Thyroid gland (tissue), 4 donors: ENCODE measurements around the gene SUGP2. TPM values are rescaled to one million over a fixed set of nuclear protein-coding genes. Genes with fewer than 3 reads are reported as not detected.
A peak's percentile ranks its signal among the peaks of the same experiment; 100 is the strongest.

ENCODE experiments used
- DNase-seq, 2 donors: peaks; one replicate each; pipeline ENCODE4 v3.0.0-alpha.2; 2019
- H3K27ac ChIP-seq, 3 donors: fragments of 200-600 bp; sonication (generic); 1 replicate in 2 of 3; 2 replicates in 1 of 3; pipeline ENCODE4 v1.5.1; 2016 to 2019; ENCODE audit warnings: mild to moderate bottlenecking in 1 of 3, moderate library complexity in 1 of 3
- H3K27me3 ChIP-seq: fragments of 200-600 bp; sonication (generic); one replicate; pipeline ENCODE4 v1.5.1; 2019
- H3K36me3 ChIP-seq, 2 donors: fragments of 200-600 bp; sonication (generic); one replicate each; pipeline ENCODE4 v1.5.1; 2016 to 2019
- H3K4me1 ChIP-seq, 2 donors: fragments of 200-600 bp; sonication (generic); one replicate each; pipeline ENCODE4 v1.5.1; 2017 to 2019
- H3K4me3 ChIP-seq, 3 donors: fragments of 200-600 bp; sonication (generic); replicated peaks in 1 of 3; 1 replicate in 2 of 3; 2 replicates in 1 of 3; pipeline ENCODE4 v1.5.1; 2016; ENCODE audit warnings: mild to moderate bottlenecking in 1 of 3
- H3K9me3 ChIP-seq: fragments of 200-600 bp; sonication (generic); one replicate; pipeline ENCODE4 v1.5.1; 2017
- CTCF ChIP-seq, 6 experiments: fragments of 200-600 bp in 3 of 6; fragments of 450-650 bp in 3 of 6; sonication (generic) in 3 of 6; IDR thresholded peaks; one replicate each; pipeline ENCODE4 v1.5.1; 2016 to 2019; ENCODE audit warnings: antibody characterized with exemption in 6 of 6, mild to moderate bottlenecking in 2 of 6, inconsistent platforms in 1 of 6, moderate library complexity in 1 of 6
- POLR2A ChIP-seq, 2 donors: fragments of 450-650 bp; IDR thresholded peaks; one replicate each; pipeline ENCODE4 v1.6.1; 2017; ENCODE audit warnings: antibody characterized with exemption in 2 of 2, mild to moderate bottlenecking in 2 of 2, moderate library complexity in 1 of 2
- WGBS, 2 donors: methylation state at CpG; one replicate each; pipeline ENCODE4 v1.1.5; 2017; 5-methylcytosine and 5-hydroxymethylcytosine counted together
- intact Hi-C: fragments of 100-400 bp; cut with DNase I; formaldehyde crosslinking; loops from one replicate; pipeline ENCODE4 v1.15.1; 2023
- total RNA-seq, 4 donors: library from RNA; depleted of rRNA; stranded (reverse); fragments of >200 nt; gene quantifications; one replicate each; pipeline ENCODE4 v1.2.3, GENCODE V29; 2016

SUGP2 gene
- total RNA-seq, 4 donors from 2014 or later, result 70.3 to 93.5 (median 82.2) TPM

DNA sequence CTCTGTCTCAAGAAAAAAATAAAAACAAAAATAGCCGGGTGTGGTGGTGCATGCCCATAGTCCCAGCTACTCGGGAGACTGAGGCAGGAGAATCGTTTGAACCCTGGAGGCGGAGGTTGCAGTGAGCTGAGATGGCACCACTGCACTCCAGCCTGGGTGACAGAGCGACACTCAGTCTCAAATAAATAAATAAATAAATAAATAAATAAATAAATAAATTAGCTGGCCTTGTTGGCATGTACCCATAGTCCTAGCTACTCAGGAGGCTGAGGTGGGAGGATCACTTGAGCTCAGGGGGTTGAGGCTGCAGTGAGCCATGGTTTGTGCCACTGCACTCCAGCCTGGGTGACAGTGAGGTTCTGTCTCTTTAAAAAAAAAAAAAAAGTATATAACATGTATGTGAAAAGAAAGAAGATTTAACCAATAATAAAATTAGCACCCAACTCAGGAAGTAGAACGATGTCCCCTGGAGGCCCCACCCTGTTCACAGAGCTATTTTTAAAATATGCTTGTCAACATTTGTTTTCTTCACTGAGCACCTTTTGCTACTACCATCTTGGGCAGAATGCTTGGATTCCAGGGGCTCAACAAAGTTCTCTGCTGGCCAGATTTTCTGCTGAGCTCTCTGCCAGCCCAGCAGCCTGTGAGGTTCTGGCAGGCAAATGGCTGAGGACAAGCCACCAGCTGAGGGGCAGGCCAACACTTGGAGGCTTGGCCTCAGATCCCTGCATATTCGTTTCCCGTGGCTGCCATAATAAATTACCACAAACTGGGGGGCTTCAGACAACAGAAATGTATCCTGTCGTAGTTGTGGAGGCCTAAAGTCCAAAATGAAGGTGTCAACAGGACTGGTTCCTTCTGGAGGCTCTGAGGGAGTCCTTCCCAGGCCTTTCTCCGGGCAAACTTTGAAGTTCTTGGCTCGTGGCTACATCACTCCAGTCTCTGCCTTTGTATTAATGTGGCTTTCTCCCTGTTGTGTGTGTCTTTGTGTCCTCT lies 35.6 kb upstream of the SUGP2 start:
- no peaks in the 10 kb centered on the region for H3K9me3 ChIP-seq
- peaks cover 38 to 59% of the 10 kb centered on the region in 2 donors for H3K4me1 ChIP-seq
- peak; percentile 52 to 63 for DNase-seq
- TF ChIP-seq POLR2A (IDR thresholded peaks at IDR 0.05), result peak in 1 of 2 donors; percentile 10
- TF ChIP-seq CTCF (IDR thresholded peaks at IDR 0.05), result no peak
- H3K27ac ChIP-seq, result peak overlapping the region; percentile 84 to 88 (median 84)
- H3K27me3 ChIP-seq, result no peaks in the 10 kb centered on the region
- intact Hi-C loops, result no loop called here
- no peak overlapping the region for H3K4me3 ChIP-seq
- 64 to 73% methylated on average over 11 of the region's 11 CpGs for WGBS, 2 donors
- no peaks in the 10 kb centered on the region for H3K36me3 ChIP-seq

DNA sequence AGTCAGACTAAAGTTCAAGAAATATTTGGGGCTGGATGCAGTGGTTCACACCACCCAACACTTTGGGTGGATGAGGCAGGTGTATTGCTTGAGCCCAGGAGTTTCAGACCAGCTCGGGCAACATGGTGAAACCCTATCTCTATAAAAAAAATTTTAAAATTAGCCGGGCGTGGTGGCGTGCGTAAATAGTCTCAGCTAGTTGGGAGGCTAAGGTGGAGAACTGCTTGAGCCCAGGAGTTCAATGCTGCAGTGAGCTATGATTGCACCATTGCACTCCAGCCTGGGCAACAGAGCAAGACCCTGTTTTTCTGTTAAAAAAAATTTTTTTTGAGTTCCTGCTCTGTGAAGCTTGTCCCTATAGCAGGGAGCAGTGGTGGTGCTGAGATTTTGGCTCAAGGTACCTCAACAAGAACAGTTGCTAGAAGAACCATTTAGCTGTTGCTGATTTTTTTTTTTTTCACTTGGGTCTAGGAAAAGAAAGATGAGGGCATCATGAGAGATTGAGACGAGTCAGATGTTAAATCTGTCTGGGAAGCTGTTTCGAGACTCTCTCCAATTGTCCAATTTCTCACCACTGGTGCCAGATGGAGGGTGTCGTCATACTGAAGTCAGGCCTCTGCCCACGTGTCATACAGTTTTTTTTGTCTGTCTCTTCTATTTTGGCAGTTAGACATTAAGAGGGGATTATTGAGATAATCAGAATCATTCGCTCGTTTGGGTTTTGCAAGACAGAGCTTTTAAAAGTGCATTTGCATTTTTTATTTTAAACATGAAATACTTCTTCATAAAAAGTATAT lies 34.2 kb upstream of the SUGP2 start:
- DNase-seq, result peak; percentile 39 to 56
- no peak for TF ChIP-seq CTCF (IDR thresholded peaks at IDR 0.05)
- TF ChIP-seq POLR2A (IDR thresholded peaks at IDR 0.05), result no peak
- intact Hi-C loops, result no loop called here
- H3K27ac ChIP-seq, result peak overlapping the region; percentile 64 to 88 (median 84)
- no peak overlapping the region for H3K4me3 ChIP-seq
- H3K27me3 ChIP-seq, result no peaks in the 10 kb centered on the region
- no peaks in the 10 kb centered on the region for H3K36me3 ChIP-seq
- WGBS, 2 donors, result 44 to 48% methylated on average over 11 of the region's 11 CpGs
- H3K4me1 ChIP-seq, result peaks cover 40 to 65% of the 10 kb centered on the region in 2 donors
- H3K9me3 ChIP-seq, result no peaks in the 10 kb centered on the region

- Histone ChIP-seq H3K27ac (peak overlapping the region; percentile 43 to 88 (median 84)), H3K27me3 (no peaks in the 10 kb centered on the region), H3K4me1 (peaks cover 60 to 82% of the 10 kb centered on the region in 2 donors), H3K4me3 (peak overlapping the region; percentile 44 to 56 (median 53)), H3K36me3 (no peaks in the 10 kb centered on the region), H3K9me3 (no peaks in the 10 kb centered on the region)
- DNase-seq, result peak in 1 of 2 donors; percentile 32
- TF ChIP-seq POLR2A (IDR thresholded peaks at IDR 0.05), result no peak
- TF ChIP-seq CTCF (IDR thresholded peaks at IDR 0.05), result no peak
- WGBS, 2 donors, result 2% methylated on average over 23 to 25 of the region's 25 CpGs
- intact Hi-C loops, result no loop called here
Observed at GRCh38 chr19:19064811-19065745, 31.8 kb upstream of the SUGP2 start.

DNA sequence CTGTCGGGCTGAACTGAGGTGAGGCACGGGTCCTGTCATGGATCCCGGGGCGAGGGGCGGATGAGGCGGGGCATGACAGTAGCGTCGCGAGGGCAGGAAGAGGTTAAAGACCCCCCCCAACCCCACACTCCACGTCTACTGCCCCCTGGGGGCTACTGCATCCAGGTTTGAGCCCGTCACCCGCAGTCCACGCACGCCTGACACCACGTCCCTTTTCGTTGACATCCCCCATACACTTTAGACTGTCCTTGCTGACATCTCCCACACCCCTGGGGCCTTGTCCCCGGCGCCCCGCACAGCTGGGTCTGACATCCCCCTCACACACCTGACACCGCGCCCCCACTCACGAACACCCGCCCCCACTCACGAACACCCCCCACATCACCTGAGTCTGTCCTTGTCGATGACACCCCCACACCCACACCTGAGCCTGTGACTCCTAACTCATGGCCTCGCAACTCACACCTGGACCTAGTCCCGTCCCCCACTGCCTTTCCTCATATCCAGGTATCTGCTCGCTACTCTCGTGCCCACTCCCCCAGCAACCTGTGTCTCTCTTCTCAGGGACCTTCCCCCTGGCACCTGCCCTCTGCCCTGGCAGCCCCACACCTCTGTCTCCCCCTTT lies 30.9 kb upstream of the SUGP2 start:
- peak in 1 of 2 donors; percentile 38 for DNase-seq
- Histone ChIP-seq H3K27ac (peak overlapping the region; percentile 43 to 88 (median 84)), H3K36me3 (no peaks in the 10 kb centered on the region), H3K9me3 (no peaks in the 10 kb centered on the region), H3K4me1 (peaks cover 64 to 85% of the 10 kb centered on the region in 2 donors), H3K4me3 (peak overlapping the region; percentile 44 to 56 (median 53)), H3K27me3 (no peaks in the 10 kb centered on the region)
- peak in 2 of 6 experiments; percentile 21 to 32 for TF ChIP-seq CTCF (IDR thresholded peaks at IDR 0.05)
- TF ChIP-seq POLR2A (IDR thresholded peaks at IDR 0.05), result no peak
- 0 to 1% methylated on average over 17 to 23 of the region's 29 CpGs for WGBS, 2 donors
- intact Hi-C loops, result no loop called here
